Skeletal muscle cell (primary cell): Measurements from ENCODE around the gene ABCA1.
A peak's percentile ranks its signal among the peaks of the same experiment; 100 is the strongest.

Experiments
- DNase-seq: peaks from one replicate; pipeline ENCODE4 v3.0.0-alpha.2; 2010; ENCODE audit warnings: low read depth
- H3K4me3 ChIP-seq: 2 replicates; pipeline ENCODE4 v1.5.1; 2011; ENCODE audit warnings: low read depth, mild to moderate bottlenecking, control low read depth, low read length, moderate library complexity

ABCA1 gene

DNA sequence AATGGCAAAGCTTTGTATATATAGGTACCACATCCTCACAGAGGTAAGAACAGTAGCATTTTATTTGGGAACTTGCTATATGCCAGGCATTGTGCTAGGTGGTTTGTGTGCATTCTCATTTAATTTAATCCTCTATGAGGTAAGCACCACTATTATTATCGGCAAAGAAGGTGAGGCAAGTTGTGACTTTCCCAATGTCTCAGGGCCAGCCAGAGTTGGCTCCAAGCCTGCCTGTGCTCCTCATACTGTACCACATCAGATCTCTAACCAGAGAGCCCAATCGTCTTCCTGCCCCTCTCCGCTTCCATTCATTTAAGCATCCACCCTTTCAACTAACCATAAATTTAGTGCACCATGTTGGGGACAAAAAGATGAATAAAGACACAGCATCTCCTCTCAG is 108.9 kb downstream of the ABCA1 start:
- no peak for DNase-seq
- H3K4me3 ChIP-seq, result no peak overlapping the region

DNA sequence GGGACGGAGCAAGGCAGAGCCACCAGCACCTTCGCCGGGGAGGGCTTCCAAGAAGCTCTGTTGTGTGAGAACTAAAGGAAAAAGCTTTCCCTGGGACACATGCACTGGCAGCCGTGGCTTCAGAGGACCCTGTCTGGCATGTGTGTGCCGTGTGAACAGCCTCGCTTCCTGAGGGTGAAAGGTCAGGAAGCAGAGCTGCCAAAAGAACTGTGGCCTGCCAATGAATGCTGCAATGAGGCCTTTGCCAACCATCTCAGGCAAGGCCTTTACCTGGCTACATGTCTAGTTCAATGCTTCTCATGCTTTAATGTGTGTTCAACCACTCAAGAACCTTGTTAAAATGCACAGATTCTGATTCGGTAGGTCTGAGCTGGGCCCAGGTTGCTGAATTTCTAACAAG is 110.5 kb downstream of the ABCA1 start:
- no peak for DNase-seq
- H3K4me3 ChIP-seq, result no peak overlapping the region

DNA sequence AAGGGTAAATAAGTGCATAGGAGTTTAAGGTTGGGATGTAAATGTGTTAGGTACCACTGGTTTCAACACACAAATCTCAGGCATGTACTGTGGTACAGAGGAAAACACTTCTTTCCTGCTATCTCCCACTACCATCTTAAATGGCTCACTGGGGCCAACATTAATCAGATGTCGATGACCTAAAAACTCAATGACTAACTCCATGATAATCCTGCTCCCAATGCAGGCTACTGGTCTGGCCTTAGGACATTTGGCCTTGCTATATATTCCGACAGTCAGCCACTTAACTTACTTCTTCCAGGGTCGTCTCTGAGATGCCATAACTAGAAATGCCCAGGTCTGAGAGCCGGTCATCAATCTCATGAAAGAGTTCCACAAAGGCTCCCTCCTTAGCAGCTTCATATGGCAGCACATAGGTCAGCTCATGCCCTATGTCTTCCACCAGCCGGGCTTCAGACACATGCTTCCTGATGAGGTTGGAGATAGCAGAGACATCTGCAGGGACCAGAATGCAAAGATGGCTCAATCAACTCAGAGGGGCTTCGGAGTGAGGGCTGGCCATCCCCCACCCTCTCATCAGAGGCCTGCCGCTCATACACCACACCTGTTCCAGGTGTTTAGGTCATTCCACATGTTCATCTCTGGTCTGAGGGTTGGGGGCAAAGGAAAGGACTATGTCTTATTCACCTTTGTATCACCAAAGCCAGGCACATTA is 111.9 kb downstream of the ABCA1 start:
- DNase-seq, result no peak
- no peak overlapping the region for H3K4me3 ChIP-seq

DNA sequence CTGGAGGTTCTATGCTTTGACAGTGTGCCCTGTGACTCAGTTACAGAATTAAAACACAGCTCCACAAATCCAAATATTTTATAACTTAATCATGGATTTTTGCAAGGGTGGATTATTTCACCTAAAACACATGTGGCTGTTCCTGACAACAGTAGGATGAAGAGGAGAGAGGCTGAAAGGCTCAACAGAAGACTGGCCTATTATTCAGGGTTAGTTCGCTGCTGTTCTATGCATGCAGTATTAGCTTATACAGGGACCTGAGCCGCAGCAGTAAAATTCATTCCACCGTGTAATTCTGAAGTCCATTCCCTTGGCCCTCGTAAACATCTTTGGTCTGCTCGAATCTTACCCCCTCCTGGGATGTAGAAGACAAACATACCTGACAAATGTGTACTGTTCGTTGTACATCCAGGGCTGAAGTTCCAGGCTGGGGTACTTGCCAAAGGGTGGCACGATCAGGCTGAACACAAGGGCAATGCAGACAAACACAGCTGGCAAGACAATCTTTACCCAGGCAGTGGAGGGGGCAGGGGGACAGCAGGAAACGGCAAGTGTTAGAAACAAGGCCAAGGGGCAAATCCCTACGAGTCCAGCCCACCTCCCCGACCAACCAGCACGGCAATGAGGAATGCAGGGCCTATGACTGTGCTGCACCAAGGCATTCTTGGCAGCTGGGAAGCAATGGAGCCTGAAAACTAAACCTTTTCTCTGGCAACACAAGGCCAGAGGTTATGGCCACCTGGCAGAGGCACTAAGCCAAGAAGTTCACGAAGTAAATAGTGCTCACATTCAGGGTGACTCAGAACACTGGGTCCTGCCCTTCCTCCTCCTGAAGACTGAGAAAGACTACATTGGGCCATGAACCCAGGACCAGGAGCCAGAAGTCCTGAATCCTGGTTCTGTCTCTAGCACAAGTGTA is 117.3 kb downstream of the ABCA1 start:
- peak; percentile 28 for DNase-seq
- H3K4me3 ChIP-seq, result no peak overlapping the region

DNA sequence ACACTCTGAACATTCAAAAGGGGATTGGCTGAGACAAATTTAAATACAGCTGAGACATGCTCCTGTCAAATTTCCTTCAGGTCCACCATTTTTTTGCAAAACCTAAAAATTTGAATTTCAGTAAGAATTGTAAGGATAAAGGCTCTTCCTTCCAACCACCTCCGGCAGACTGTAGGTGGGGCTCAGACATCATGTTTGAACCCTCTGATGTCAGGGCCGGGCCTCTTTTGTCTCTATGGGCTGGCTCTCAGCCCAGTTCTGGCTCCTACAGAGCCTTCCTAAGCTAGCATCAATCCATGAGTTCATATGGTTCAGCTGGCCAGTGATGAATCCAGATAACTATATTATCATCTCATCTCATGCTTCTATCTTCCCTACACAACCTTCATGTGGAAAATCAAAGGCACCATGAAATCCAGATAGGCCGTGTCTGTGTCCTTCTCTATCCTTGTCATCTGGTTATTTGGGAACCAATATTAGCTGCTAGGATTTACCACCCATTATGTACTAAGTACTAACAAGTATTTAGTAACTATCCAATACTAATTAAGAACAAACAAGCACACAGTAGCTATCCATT is 119.8 kb downstream of the ABCA1 start:
- no peak overlapping the region for H3K4me3 ChIP-seq
- DNase-seq, result no peak

DNA sequence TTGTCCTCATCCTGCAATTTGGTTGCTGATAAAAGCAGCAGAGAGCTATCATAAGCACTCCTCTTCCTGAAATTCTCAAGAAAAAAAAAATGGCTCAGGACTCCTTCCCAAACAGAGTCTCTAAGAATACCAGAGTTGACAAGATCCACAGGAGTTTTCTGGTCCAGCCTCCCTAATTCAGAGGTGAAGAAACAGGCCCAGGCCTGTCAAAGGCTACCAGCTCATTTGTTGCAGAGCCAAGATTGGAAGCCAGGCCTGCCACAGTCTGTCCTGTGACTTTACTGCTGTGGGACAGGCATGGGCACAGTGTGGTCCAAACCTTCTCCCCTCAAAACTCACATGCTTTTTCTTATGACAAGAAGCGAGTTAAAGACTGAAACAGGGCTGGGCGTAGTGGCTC is 122.5 kb downstream of the ABCA1 start:
- H3K4me3 ChIP-seq, result no peak overlapping the region
- no peak for DNase-seq

DNA sequence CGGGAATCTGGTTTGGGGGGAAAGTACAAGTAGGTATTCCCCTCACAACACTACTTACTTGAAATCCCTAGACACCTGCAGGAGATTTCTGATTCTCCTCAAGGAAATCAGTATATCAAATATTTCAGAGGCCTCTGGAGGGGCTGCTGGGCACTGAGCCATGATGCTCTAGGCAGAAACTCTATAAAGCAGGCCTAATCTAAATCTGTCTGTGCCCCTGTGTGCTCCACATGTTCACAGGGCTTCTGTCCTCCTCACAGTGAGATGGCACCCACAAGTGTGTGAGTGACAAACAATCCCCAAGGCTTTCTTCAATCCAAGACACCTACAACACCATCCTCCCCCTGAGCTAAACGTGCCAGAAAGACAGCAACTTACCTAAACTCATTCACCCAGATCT is 125.0 kb downstream of the ABCA1 start:
- no peak for DNase-seq
- H3K4me3 ChIP-seq, result no peak overlapping the region

DNA sequence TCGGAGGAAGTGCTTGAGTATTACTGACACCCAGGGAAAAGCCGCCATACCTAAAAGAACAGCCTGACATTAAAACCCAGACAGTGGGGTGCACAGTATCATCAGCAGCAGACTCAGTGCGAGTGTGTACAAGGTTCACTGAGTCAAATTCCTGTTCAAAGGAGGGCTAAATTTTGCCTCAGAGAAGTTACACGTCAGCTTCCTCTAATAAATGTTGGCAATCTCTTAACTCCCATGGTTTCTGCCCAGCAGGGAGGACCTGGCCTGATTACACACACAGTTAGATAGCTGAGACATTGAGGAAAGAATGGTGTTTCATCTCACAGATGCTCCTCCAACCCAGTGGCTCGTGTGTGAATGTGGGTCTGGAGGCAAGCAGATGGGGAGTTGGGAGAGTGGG is 125.8 kb downstream of the ABCA1 start:
- no peak for DNase-seq
- no peak overlapping the region for H3K4me3 ChIP-seq

DNA sequence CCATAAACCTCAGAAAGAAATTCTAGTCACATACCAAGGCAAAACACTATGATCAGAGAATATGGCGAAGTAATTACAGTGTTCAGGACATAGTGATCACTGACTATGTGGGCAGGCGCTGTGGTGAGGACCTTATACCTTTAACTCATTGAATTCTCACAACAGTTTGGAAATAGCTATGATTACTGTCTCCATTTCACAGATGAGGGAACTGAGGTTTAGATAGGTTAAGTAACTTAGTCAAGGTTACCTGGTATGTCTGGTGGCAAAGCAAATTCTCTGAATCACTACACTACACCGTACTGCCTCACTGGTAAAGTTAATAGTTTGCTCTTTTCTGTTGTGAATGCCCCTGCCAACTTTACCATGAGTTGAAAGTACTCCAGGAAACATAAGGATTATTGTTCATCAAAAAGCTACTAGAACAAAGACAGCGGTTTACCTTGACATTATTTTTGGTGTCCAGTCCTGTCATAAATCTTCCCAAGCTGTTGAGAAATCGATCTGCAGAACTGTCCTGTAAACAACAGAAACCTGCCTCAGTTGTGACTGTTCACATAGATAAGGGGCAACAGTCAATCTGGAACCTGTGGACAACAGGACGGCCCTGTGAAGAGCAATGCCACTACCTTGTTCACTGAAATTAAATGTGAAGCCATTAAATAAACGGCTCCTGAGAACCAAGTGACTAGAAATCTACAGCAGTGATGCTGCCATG is 127.7 kb downstream of the ABCA1 start:
- no peak for DNase-seq
- H3K4me3 ChIP-seq, result no peak overlapping the region

DNA sequence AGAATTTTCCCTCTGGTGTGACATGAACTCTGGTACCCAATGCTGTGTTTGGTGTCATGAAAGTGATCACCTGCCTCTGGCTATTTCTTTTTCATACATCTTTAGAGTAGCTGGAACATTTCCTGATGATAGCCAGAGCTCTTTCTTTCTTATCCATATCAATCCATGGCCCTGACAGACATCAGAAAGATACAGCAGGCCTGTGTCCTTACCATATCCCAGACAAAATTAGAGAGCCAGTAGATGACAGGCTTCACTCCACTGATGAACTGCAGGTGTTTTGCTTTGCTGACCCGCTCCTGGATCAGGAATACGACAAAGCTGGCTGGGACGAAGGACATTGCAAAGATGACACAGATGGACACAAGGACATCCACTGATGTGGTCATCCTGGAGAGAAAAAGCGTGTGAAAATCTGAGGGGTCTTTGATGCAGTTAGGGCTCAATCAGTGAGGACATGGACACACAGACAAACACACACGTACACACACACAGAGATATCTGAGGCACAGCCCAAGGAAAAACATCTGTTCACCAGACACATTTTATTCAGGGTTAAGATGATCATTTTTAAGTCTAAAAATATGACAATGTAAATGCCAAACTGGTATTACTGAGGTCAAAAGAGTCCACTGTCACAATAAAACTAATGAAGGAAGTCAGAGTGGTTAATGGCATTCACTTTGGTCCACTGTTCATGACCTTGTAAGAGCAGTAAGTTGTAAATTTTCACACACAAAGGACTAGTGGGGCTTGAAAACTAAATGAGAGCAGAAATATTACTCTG is 129.6 kb downstream of the ABCA1 start:
- no peak for DNase-seq
- H3K4me3 ChIP-seq, result no peak overlapping the region

DNA sequence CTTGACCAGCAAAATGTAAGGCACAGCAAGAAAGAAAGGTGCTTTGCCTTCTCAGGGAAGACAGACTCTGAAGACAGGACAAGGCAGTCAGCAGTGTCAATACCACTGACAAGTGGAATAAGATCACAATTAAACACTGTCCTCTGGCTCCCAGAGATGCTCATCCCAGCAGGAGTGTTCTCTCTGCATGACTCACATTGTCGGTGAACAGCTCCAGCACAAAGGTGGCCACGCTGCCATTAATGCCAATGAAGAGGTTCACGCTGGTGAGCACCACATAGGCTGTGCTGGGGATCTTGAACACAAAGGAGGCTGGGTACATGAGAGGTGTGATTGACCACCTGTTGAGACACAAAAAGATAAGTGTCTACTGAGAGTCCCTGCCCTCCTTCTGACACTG is 132.1 kb downstream of the ABCA1 start:
- H3K4me3 ChIP-seq, result no peak overlapping the region
- DNase-seq, result no peak

DNA sequence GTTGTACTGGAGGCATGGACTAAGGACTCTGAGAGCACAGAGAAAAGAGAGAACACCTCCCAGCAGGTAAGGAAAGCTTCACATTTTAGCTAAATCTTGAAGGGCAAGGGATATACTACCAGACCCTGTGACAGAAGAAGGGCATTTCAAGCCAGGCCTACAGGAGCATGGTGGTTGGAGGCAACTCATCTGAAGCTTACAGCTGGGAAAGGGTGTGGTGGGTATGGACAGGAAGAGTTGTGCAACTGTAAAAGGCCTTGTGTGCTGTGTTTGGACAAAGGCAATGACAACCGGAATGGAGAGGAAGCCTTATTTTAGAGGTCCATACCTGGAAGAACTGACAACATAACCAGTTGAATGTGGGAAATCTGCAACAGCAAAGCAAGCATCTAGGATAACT is 132.9 kb downstream of the ABCA1 start:
- no peak for DNase-seq
- H3K4me3 ChIP-seq, result no peak overlapping the region

DNA sequence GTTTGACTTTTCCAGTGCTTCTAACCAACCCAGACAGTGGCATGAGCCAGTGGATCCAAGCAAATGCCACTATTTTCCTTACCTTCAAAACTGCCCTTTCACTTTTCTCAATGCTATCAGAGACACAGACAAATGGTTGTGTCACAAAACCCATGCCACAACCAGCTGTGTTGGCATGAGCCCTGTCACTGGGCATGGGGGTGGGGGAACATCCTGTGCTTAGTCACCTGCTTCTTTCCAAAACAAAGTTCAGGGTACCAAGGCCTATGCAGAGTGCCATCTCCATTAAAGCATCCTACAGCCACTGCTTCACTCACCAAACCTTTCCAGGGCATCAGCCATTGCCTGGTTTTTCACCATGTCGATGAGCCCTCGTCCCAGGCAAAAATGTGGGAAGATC is 133.9 kb downstream of the ABCA1 start:
- no peak for DNase-seq
- no peak overlapping the region for H3K4me3 ChIP-seq

DNA sequence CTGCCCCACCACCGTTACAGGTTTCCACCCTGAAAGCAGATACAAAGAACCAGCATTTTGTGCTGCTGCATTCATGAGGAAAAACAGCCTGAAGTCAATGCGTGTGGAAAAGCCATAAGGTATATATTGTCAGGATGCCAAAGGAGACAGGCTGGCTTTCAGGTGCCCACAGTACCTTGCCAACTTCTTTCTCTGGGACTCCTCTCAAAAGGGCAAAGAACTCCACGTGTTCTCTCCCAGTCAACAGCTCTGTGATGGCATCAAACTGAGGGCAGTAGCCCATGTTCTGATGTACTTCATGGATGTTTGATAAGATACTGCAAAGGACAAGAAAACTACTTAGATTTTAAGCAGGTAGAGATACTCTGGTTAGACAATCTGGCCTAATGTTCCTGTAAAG is 139.7 kb downstream of the ABCA1 start:
- no peak for DNase-seq

DNA sequence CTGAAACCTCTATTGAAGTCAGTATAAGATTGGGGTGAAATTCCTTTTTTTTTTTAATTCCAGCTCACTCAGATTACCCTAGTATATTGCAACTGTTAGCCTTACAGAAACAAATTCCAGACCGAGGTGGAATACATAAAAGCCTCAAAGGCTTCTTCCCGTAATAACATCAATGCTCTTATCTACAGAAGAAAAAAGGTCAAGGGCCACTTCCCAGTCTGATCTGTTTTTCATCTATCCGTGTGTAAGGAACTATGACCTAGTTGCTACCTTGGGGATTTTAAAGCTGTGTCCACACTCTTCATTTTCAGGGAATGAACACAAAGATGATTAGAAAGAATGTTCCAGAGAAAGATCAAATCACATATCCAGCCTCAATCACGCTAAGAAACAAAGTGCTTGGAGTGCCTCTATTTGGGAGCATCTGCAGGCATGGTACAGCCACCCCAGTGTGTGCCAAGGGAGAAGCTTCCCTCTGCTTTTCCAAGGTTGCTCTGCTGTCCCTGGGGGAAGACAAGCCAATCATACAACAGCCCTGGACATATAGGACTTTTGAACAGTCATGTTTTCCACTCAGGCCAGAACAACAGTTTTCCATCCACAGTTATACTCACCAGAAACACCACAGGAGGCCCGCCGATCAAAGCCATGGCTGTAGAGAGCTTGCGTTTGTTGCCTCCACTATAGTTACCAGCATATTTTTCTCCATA is 140.5 kb downstream of the ABCA1 start:
- DNase-seq, result no peak
- H3K4me3 ChIP-seq, result no peak overlapping the region

More for the DNA sequence above, 139.7 kb downstream of the ABCA1 start:
- H3K4me3 ChIP-seq, result no peak overlapping the region

DNA sequence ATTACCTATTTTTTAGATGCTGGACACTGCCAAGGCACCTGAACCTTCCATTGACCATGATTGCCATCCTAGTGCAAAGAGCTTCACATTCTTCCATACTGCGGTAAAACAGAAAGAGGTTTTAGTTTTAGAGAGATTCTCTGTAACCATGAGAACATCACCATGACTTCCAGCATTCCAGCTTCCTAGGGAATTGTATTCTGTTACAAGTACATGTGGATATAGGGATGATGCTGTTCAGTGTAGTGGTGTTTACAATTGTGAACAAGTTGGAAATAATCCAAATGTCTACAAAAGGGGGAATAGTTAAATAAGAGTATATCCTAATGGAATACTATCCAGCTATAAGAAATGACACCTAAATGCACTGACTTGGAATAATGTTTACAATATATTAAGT is 141.7 kb downstream of the ABCA1 start:
- no peak for DNase-seq

DNA sequence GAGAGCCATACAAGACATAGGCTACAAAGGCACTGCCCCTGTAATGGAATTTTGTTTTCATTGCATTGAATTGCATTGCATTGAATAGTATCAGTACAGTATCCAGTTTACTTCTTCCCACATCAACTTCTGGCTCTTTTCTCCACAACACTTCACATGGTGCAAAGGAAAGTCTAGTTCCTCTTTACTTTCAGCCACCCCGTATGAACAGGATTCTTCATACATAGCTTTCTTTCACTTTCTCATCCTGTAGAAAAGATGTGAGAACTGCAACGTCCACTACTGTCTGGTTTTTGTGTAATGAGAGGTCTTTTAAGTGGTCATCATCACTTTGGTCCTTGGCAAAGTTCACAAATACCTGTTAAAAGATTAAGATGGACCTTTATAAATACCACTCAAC is 143.9 kb downstream of the ABCA1 start:
- DNase-seq, result no peak

More for the DNA sequence above, 141.7 kb downstream of the ABCA1 start:
- no peak overlapping the region for H3K4me3 ChIP-seq

DNA sequence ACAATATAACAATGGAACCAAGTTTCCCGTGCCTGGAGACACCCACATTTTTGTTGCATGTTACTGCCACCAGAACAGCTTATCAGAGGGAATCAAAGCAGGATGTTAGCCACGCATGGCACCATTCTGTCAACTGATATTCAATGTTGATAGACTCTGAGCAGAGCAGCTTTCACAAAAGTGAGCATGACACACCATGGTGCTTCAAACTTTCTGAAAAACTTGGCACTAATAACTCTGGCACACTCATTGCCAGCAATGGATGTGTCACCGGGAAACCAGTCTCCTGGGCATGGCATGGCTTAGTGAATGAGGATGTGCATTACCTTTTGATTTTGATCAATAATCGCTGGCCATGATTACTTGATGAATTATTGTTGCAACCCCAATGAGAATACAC is 144.4 kb downstream of the ABCA1 start:
- DNase-seq, result no peak
- H3K4me3 ChIP-seq, result no peak overlapping the region

More for the DNA sequence above, 143.9 kb downstream of the ABCA1 start:
- H3K4me3 ChIP-seq, result no peak overlapping the region
